GM20000 (cell line): Measurements from ENCODE around the gene RNF208.

Source experiments
- DNase-seq: peaks from one replicate; pipeline ENCODE4 v3.0.0; 2012; ENCODE audit warnings: low spot score
- CTCF ChIP-seq: IDR thresholded peaks from 2 replicates; pipeline ENCODE4 v1.5.1; 2012; ENCODE audit warnings: mild to moderate bottlenecking, control low read depth; ENCODE audit errors: extremely low read depth, missing control alignments

RNF208 gene

GRCh38 chr9:137187386-137187785 lies 34.7 kb downstream of the RNF208 start:
- TF ChIP-seq CTCF: no peak
- DNase-seq: no peak

GRCh38 chr9:137186385-137186784 lies 35.7 kb downstream of the RNF208 start:
- DNase-seq: no peak
- no peak for TF ChIP-seq CTCF

- DNase-seq: no peak
- no peak for TF ChIP-seq CTCF
Observed at GRCh38 chr9:137185921-137186320, 36.1 kb downstream of the RNF208 start.

GRCh38 chr9:137184881-137185660 lies 37.0 kb downstream of the RNF208 start:
- no peak for DNase-seq
- no peak for TF ChIP-seq CTCF

- no peak for DNase-seq
- no peak for TF ChIP-seq CTCF
Observed at GRCh38 chr9:137183980-137184595, 38.0 kb downstream of the RNF208 start.

- DNase-seq: no peak
- TF ChIP-seq CTCF: no peak
Observed at GRCh38 chr9:137182836-137183235, 39.2 kb downstream of the RNF208 start.

GRCh38 chr9:137181680-137182079 lies 40.4 kb downstream of the RNF208 start:
- DNase-seq: no peak
- TF ChIP-seq CTCF: no peak
